ENCODE data around the gene CCDC149.

The CCDC149 gene

GRCh38 chr4:24772061-24772705, 140.7 kb downstream of the CCDC149 start:
- no peak for DNase-seq

- DNase-seq: no peak
Measured at GRCh38 chr4:24771241-24771640, 141.6 kb downstream of the CCDC149 start.

- DNase-seq: no peak
Measured at GRCh38 chr4:24770667-24771066, 142.2 kb downstream of the CCDC149 start.

- no peak for DNase-seq
Measured at GRCh38 chr4:24770032-24770584, 142.7 kb downstream of the CCDC149 start.

- no peak for DNase-seq
Measured at GRCh38 chr4:24769571-24769970, 143.3 kb downstream of the CCDC149 start.

- DNase-seq: no peak
Measured at GRCh38 chr4:24768604-24769003, 144.2 kb downstream of the CCDC149 start.

- no peak for DNase-seq
Measured at GRCh38 chr4:24768006-24768405, 144.8 kb downstream of the CCDC149 start.

GRCh38 chr4:24765376-24765988, 147.4 kb downstream of the CCDC149 start:
- no peak for DNase-seq

- no peak for DNase-seq
Measured at GRCh38 chr4:24764345-24764744, 148.5 kb downstream of the CCDC149 start.

GRCh38 chr4:24763631-24764297, 149.1 kb downstream of the CCDC149 start:
- no peak for DNase-seq

Data from SHP77 treated with DMSO at 0.1 percent for 48 hours (cell line).